ENCODE measurements around the gene CTNNBIP1.

Gene CTNNBIP1

GRCh38 chr1:9835404-9835757 lies 74.7 kb downstream of the CTNNBIP1 start:
- Histone ChIP-seq H3K9me3 (ENCODE audit: control insufficient read depth, low read length) (no peaks in the 10 kb centered on the region), H3K4me1 (no peaks in the 10 kb centered on the region), H3K4me3 (ENCODE audit: low read depth, low read length) (no peak overlapping the region), H3K79me2 (no peaks in the 10 kb centered on the region), H3K27ac (no peak overlapping the region), H3K27me3 (ENCODE audit: control insufficient read depth, insufficient read depth, low read length) (no peaks in the 10 kb centered on the region), H3K9ac (no peak overlapping the region), H3K4me2 (ENCODE audit: low read length) (no peak overlapping the region), H2AFZ (no peak overlapping the region), H3K36me3 (ENCODE audit: control insufficient read depth, insufficient read depth, low read length) (no peaks in the 10 kb centered on the region)
- TF ChIP-seq, protein P1, sequence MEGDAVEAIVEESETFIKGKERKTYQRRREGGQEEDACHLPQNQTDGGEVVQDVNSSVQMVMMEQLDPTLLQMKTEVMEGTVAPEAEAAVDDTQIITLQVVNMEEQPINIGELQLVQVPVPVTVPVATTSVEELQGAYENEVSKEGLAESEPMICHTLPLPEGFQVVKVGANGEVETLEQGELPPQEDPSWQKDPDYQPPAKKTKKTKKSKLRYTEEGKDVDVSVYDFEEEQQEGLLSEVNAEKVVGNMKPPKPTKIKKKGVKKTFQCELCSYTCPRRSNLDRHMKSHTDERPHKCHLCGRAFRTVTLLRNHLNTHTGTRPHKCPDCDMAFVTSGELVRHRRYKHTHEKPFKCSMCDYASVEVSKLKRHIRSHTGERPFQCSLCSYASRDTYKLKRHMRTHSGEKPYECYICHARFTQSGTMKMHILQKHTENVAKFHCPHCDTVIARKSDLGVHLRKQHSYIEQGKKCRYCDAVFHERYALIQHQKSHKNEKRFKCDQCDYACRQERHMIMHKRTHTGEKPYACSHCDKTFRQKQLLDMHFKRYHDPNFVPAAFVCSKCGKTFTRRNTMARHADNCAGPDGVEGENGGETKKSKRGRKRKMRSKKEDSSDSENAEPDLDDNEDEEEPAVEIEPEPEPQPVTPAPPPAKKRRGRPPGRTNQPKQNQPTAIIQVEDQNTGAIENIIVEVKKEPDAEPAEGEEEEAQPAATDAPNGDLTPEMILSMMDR (IDR thresholded peaks at IDR 0.05), result no peak

DNA sequence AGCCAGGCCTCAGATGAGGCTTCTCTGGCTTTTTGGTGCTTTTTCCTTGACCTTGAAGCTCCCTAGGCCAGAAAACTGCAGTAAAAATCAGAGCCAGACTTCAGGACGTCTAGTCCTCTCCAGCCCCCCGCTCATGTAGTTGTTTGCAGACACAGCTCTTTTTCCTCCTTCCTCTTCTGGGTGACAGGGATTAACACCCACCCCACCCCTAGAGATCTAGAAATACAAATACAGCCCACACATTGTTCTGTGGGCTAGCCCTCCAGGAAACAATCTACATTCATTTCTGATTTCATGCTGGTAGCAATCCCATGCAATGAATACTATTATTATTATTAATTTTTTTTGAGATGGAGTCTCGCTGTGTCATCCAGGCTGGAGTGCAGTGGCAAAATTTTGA lies 76.4 kb downstream of the CTNNBIP1 start:
- Histone ChIP-seq H3K9me3 (ENCODE audit: control insufficient read depth, low read length) (no peaks in the 10 kb centered on the region), H3K27ac (no peak overlapping the region), H3K9ac (no peak overlapping the region), H3K79me2 (no peaks in the 10 kb centered on the region), H2AFZ (no peak overlapping the region), H3K4me1 (no peaks in the 10 kb centered on the region), H3K36me3 (ENCODE audit: control insufficient read depth, insufficient read depth, low read length) (no peaks in the 10 kb centered on the region), H3K4me3 (ENCODE audit: low read depth, low read length) (no peak overlapping the region), H3K4me2 (ENCODE audit: low read length) (no peak overlapping the region), H3K27me3 (ENCODE audit: control insufficient read depth, insufficient read depth, low read length) (no peaks in the 10 kb centered on the region)
- TF ChIP-seq, protein P1 (IDR thresholded peaks at IDR 0.05), result no peak

- H3K4me3 ChIP-seq (ENCODE audit: low read depth, low read length), result no peak overlapping the region
- H3K79me2 ChIP-seq, result no peaks in the 10 kb centered on the region
- peaks cover 17% of the 10 kb centered on the region for H3K4me1 ChIP-seq
- H3K9ac ChIP-seq, result no peak overlapping the region
- no peaks in the 10 kb centered on the region for H3K36me3 ChIP-seq (ENCODE audit: control insufficient read depth, insufficient read depth, low read length)
- TF ChIP-seq, protein P1 (IDR thresholded peaks at IDR 0.05), result no peak
- no peak overlapping the region for H3K27ac ChIP-seq
- H3K27me3 ChIP-seq (ENCODE audit: control insufficient read depth, insufficient read depth, low read length), result no peaks in the 10 kb centered on the region
- H2AFZ ChIP-seq, result peak overlapping the region; percentile 39
- no peaks in the 10 kb centered on the region for H3K9me3 ChIP-seq (ENCODE audit: control insufficient read depth, low read length)
- no peak overlapping the region for H3K4me2 ChIP-seq (ENCODE audit: low read length)
Measured at GRCh38 chr1:9827558-9828185, 82.4 kb downstream of the CTNNBIP1 start.

DNA sequence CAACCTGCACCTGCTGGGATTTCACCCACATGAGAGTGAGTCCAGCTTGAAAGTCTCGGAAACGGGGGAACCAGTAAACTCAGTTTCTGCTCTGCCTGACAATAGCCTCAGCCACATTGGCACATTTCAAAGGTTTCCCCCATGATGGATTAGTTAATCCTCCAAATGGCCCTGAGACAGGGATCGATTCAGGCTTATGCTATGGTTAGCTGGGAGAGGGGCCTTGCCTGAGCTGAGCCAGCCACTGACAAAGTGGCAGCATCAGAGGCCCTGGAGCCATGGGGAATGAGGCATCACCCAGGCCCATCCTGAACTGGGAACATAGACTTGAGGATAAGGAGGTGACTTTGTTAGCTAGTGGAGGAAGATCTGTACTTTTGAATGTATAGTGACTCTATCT lies 83.5 kb downstream of the CTNNBIP1 start:
- no peak overlapping the region for H3K9ac ChIP-seq
- no peaks in the 10 kb centered on the region for H3K36me3 ChIP-seq (ENCODE audit: control insufficient read depth, insufficient read depth, low read length)
- H3K4me2 ChIP-seq (ENCODE audit: low read length), result no peak overlapping the region
- no peaks in the 10 kb centered on the region for H3K27me3 ChIP-seq (ENCODE audit: control insufficient read depth, insufficient read depth, low read length)
- H3K9me3 ChIP-seq (ENCODE audit: control insufficient read depth, low read length), result no peaks in the 10 kb centered on the region
- no peaks in the 10 kb centered on the region for H3K79me2 ChIP-seq
- TF ChIP-seq, protein P1 (IDR thresholded peaks at IDR 0.05), result no peak
- no peak overlapping the region for H3K4me3 ChIP-seq (ENCODE audit: low read depth, low read length)
- peak overlapping the region; percentile 75 for H3K27ac ChIP-seq
- H2AFZ ChIP-seq, result peak overlapping the region; percentile 64
- H3K4me1 ChIP-seq, result peaks cover 17% of the 10 kb centered on the region

DNA sequence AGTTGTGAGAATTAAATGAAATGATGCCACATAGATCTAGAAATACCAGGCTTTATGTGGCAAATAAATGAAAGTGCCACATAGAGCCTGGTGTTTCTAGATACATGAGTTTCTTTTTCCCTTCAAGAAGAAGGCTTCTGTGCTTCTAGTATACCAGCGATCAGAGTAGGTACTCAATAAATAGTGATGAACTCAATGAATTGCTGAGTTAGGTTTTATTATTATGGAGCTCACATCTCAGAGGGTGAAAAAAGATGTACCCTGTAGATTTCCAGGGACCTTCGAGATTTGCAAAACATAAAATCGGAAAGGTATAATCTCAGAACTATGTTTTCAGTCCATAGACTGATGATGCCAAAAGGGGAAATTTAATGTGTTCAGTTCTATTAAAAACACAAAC lies 84.0 kb downstream of the CTNNBIP1 start:
- H3K9ac ChIP-seq, result no peak overlapping the region
- H3K9me3 ChIP-seq (ENCODE audit: control insufficient read depth, low read length), result no peaks in the 10 kb centered on the region
- H3K4me3 ChIP-seq (ENCODE audit: low read depth, low read length), result no peak overlapping the region
- TF ChIP-seq, protein P1 (IDR thresholded peaks at IDR 0.05), result no peak
- peak overlapping the region; percentile 75 for H3K27ac ChIP-seq
- H3K36me3 ChIP-seq (ENCODE audit: control insufficient read depth, insufficient read depth, low read length), result no peaks in the 10 kb centered on the region
- H3K4me1 ChIP-seq, result peaks cover 17% of the 10 kb centered on the region
- H2AFZ ChIP-seq, result peak overlapping the region; percentile 70
- H3K4me2 ChIP-seq (ENCODE audit: low read length), result no peak overlapping the region
- no peaks in the 10 kb centered on the region for H3K27me3 ChIP-seq (ENCODE audit: control insufficient read depth, insufficient read depth, low read length)
- no peaks in the 10 kb centered on the region for H3K79me2 ChIP-seq
